HepG2 (cell line): ENCODE results near the gene FETUB. TPM values are rescaled to one million over a fixed set of nuclear protein-coding genes. Genes with fewer than 3 reads are reported as not detected.

Experiments
- EEA1 ChIP-seq: sonication (generic); formaldehyde crosslinking; IDR thresholded peaks from 2 replicates; pipeline ENCODE4 v1.5.1; 2020; ENCODE audit warnings: mild to moderate bottlenecking, missing genetic modification reagents, borderline replicate concordance
- ETV5 ChIP-seq: IDR thresholded peaks from 2 replicates; pipeline ENCODE4 v1.6.1; 2018; ENCODE audit warnings: missing biosample characterization, missing genetic modification reagents, inconsistent platforms, borderline replicate concordance
- IKZF1 ChIP-seq: fragments of 450-650 bp; IDR thresholded peaks from 2 replicates; pipeline ENCODE4 v1.7.1; 2016
- NCOA5 ChIP-seq: sonication (generic); formaldehyde crosslinking; IDR thresholded peaks from 2 replicates; pipeline ENCODE4 v1.4.0; 2020; ENCODE audit warnings: missing genetic modification reagents
- NFRKB ChIP-seq: fragments of 450-650 bp; IDR thresholded peaks from 2 replicates; pipeline ENCODE4 v1.6.1; 2017
- NKX3-1 ChIP-seq: sonication (generic); formaldehyde crosslinking; IDR thresholded peaks from 2 replicates; pipeline ENCODE4 v1.5.0; 2020; ENCODE audit warnings: missing genetic modification reagents
- PCBP2 ChIP-seq: fragments of 200-400 bp; formaldehyde crosslinking; optimal IDR thresholded peaks from 2 replicates; pipeline ENCODE3; 2018; ENCODE audit warnings: low read length, low read depth; ENCODE audit not compliant: poor library complexity, severe bottlenecking
- POLR2AphosphoS5 ChIP-seq: IDR thresholded peaks from 2 replicates; pipeline ENCODE4 v1.6.1; 2012; ENCODE audit warnings: low read depth, low read length
- RBM22 ChIP-seq: fragments of 200-400 bp; formaldehyde crosslinking; optimal IDR thresholded peaks from 2 replicates; pipeline ENCODE3; 2017; ENCODE audit warnings: mild to moderate bottlenecking, low read length, moderate library complexity
- RFX1 ChIP-seq: fragments of 450-650 bp; IDR thresholded peaks from 2 replicates; pipeline ENCODE4 v1.6.1; 2017
- RORA ChIP-seq: sonication (generic); formaldehyde crosslinking; IDR thresholded peaks from 2 replicates; pipeline ENCODE4 v1.5.0; 2020; ENCODE audit warnings: mild to moderate bottlenecking, missing genetic modification reagents, moderate library complexity
- SAFB2 ChIP-seq: sonication (generic); formaldehyde crosslinking; IDR thresholded peaks from 2 replicates; pipeline ENCODE4 v1.5.1; 2020; ENCODE audit warnings: missing genetic modification reagents, low read depth, mild to moderate bottlenecking, borderline replicate concordance
- SNAI1 ChIP-seq: sonication (generic); formaldehyde crosslinking; IDR thresholded peaks from 2 replicates; pipeline ENCODE4 v1.5.0; 2020; ENCODE audit warnings: mild to moderate bottlenecking, missing genetic modification reagents, borderline replicate concordance
- ZFP41 ChIP-seq: sonication (generic); formaldehyde crosslinking; IDR thresholded peaks from 2 replicates; pipeline ENCODE4 v1.4.0; 2020; ENCODE audit warnings: mild to moderate bottlenecking, missing genetic modification reagents, borderline replicate concordance
- ZKSCAN8 ChIP-seq: IDR thresholded peaks from 2 replicates; pipeline ENCODE4 v1.6.1; 2016; ENCODE audit warnings: borderline replicate concordance, missing genetic modification reagents, missing compliant biosample characterization
- ZNF30 ChIP-seq: sonication (generic); formaldehyde crosslinking; IDR thresholded peaks from 2 replicates; pipeline ENCODE4 v1.5.0; 2020; ENCODE audit warnings: mild to moderate bottlenecking, missing genetic modification reagents
- ZNF558 ChIP-seq: sonication (generic); formaldehyde crosslinking; IDR thresholded peaks from 2 replicates; pipeline ENCODE4 v1.9.0; 2022; ENCODE audit warnings: mild to moderate bottlenecking, missing genetic modification reagents, borderline replicate concordance
- ZNF678 ChIP-seq: sonication (generic); formaldehyde crosslinking; IDR thresholded peaks from 2 replicates; pipeline ENCODE4 v1.4.0; 2020; ENCODE audit warnings: mild to moderate bottlenecking, missing genetic modification reagents
- ZNF766 ChIP-seq: sonication (generic); formaldehyde crosslinking; IDR thresholded peaks from 2 replicates; pipeline ENCODE4 v1.5.0; 2020; ENCODE audit warnings: missing genetic modification reagents, borderline replicate concordance
- ZSCAN25 ChIP-seq: sonication (generic); formaldehyde crosslinking; IDR thresholded peaks from 2 replicates; pipeline ENCODE4 v1.8.0; 2022; ENCODE audit warnings: mild to moderate bottlenecking, missing genetic modification reagents
- polyA plus RNA-seq, 8 experiments: library from polyadenylated mRNA; depleted of rRNA in 3 of 8; stranded (reverse) in 7 of 8; unstranded in 1 of 8; fragments of >200 nt; fragmentation: Illumina TruSeq in 4 of 8; extraction: Trizol in 4 of 8; gene quantifications; 2 replicates each; pipeline versions ENCODE4 v1.2.1 to v1.2.3, GENCODE V29; 2011 to 2016; ENCODE audit warnings: low read depth in 4 of 8, missing spikeins in 1 of 8, mixed read lengths in 1 of 8; ENCODE audit not compliant: insufficient read depth in 1 of 8
- total RNA-seq, 5 experiments: library from RNA; depleted of rRNA; stranded (reverse); fragments of >200 nt; fragmentation: Illumina TruSeq; extraction: Trizol; gene quantifications; 2 replicates each; pipeline ENCODE4 v1.2.3, GENCODE V29; 2016; ENCODE audit warnings: low read depth in 1 of 5
- TF ChIP-seq, protein P1 (sequence below): sonication (generic); formaldehyde crosslinking; IDR thresholded peaks from 2 replicates; pipeline ENCODE4 v1.4.0; 2020; ENCODE audit warnings: mild to moderate bottlenecking, missing genetic modification reagents
- TF ChIP-seq, protein P2 (sequence below): sonication (generic); formaldehyde crosslinking; IDR thresholded peaks from 2 replicates; pipeline ENCODE4 v1.5.1; 2020; ENCODE audit warnings: mild to moderate bottlenecking, missing genetic modification reagents, moderate library complexity

FETUB gene
- total and polyA plus RNA-seq, 2 of the 13 experiments (the other 11 are each of a cell fraction or from before 2014, with no cell fraction given): 2.1 to 4.4 TPM

DNA sequence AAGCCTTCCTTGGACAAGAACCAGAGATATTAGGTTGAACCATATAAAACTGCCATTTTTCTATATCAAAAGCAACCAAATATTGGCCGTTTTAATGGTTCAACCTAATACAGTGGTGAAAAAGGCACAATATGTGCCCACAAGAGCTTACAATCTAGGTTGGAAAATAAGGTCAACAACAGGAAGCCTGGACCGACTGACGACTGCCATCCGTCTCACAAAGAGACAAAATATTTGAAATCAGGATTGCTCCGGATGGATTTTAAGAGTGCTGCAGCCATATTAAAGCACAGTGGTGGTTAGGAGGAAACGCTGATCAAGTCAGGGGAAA is 26.0 kb upstream of the FETUB start (continued):
- TF ChIP-seq RBM22 (no peak), ZNF766 (0 out of 2 replicates have a peak, but pooled peaks have one; percentile 26), ZSCAN25 (CRISPR knock-in tag) (no peak), ZNF30 (CRISPR knock-in tag) (no peak), SAFB2 (CRISPR knock-in tag) (no peak), ETV5 (CRISPR knock-in tag) (peak; percentile 3; the same call in 1 of the 2 replicates), RFX1 (no peak), ZNF558 (CRISPR knock-in tag) (0 out of 2 replicates have a peak, but pooled peaks have one; percentile 26), NKX3-1 (CRISPR knock-in tag) (0 out of 2 replicates have a peak, but pooled peaks have one; percentile 9), IKZF1 (no peak), ZFP41 (no peak), NCOA5 (CRISPR knock-in tag) (0 out of 2 replicates have a peak, but pooled peaks have one; percentile 12), POLR2AphosphoS5 (peak; percentile 71; the same call in 1 of the 2 replicates), ZNF678 (CRISPR knock-in tag) (no peak), RORA (CRISPR knock-in tag) (peak; percentile 84; the same call in 1 of the 2 replicates), PCBP2 (no peak), SNAI1 (CRISPR knock-in tag) (0 out of 2 replicates have a peak, but pooled peaks have one; percentile 38), ZKSCAN8 (CRISPR knock-in tag) (no peak), EEA1 (CRISPR knock-in tag) (no peak), NFRKB (no peak)
- TF ChIP-seq, protein P1, sequence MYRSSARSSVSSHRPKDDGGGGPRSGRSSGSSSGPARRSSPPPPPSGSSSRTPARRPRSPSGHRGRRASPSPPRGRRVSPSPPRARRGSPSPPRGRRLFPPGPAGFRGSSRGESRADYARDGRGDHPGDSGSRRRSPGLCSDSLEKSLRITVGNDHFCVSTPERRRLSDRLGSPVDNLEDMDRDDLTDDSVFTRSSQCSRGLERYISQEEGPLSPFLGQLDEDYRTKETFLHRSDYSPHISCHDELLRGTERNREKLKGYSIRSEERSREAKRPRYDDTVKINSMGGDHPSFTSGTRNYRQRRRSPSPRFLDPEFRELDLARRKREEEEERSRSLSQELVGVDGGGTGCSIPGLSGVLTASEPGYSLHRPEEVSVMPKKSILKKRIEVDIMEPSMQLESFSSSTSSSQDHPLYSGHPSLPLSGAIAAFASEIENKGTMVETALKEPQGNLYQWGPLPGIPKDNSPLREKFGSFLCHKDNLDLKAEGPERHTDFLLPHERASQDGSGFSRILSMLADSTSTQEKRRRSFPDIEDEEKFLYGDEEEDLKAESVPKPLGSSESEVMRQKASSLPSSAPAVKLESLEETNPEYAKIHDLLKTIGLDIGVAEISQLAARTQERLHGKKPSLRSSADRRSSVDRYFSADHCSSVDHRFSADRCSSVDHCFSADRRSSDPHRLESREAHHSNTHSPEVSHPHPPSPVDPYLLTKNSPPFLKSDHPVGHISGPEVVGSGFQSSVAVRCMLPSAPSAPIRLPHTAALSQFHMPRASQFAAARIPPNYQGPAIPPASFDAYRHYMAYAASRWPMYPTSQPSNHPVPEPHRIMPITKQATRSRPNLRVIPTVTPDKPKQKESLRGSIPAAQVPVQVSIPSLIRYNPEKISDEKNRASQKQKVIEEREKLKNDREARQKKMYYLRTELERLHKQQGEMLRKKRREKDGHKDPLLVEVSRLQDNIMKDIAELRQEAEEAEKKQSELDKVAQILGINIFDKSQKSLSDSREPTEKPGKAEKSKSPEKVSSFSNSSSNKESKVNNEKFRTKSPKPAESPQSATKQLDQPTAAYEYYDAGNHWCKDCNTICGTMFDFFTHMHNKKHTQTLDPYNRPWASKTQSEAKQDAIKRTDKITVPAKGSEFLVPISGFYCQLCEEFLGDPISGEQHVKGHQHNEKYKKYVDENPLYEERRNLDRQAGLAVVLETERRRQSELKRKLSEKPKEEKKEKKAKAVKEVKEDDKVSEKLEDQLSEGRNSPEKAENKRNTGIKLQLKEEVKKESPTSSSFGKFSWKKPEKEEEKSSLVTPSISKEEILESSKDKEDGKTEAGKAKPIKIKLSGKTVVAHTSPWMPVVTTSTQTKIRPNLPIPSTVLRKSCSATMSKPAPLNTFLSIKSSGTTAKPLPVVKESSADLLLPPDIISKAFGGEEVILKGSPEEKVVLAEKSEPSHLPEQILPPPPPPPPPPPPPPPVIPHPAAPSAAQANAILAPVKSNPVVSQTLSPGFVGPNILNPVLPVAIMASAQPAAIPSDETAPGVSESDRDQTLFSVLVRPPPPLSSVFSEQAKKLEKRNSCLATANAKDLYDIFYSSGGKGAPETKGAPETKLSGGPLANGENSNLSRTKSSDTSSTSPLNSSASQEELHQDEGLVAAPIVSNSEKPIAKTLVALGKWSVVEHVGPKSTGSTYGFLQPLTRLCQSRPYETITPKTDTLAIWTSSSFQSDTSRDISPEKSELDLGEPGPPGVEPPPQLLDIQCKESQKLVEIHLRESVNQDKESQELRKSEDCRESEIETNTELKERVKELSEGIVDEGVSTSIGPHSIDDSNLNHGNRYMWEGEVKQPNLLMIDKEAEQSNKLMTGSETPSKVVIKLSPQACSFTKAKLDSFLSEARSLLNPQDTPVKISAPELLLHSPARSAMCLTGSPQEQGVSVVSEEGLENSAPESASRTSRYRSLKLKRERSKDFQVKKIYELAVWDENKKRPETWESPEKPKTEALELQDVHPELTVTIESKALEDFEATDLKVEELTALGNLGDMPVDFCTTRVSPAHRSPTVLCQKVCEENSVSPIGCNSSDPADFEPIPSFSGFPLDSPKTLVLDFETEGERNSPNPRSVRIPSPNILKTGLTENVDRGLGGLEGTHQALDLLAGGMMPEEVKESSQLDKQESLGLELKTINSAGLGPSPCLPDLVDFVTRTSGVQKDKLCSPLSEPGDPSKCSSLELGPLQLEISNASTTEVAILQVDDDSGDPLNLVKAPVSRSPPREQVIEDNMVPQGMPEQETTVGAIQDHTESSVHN: no peak
- TF ChIP-seq, protein P2, sequence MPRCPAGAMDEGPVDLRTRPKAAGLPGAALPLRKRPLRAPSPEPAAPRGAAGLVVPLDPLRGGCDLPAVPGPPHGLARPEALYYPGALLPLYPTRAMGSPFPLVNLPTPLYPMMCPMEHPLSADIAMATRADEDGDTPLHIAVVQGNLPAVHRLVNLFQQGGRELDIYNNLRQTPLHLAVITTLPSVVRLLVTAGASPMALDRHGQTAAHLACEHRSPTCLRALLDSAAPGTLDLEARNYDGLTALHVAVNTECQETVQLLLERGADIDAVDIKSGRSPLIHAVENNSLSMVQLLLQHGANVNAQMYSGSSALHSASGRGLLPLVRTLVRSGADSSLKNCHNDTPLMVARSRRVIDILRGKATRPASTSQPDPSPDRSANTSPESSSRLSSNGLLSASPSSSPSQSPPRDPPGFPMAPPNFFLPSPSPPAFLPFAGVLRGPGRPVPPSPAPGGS (CRISPR knock-in tag): no peak
